Measurements from ENCODE around the gene TMEM170B. TPM values are rescaled to one million over a fixed set of nuclear protein-coding genes. Genes with fewer than 3 reads are reported as not detected.

TMEM170B gene
- total and polyA plus RNA-seq, 2 of the 8 experiments (the other 6 are each of a cell fraction or from before 2014, with no cell fraction given), result 0.80 to 4.3 TPM

DNA sequence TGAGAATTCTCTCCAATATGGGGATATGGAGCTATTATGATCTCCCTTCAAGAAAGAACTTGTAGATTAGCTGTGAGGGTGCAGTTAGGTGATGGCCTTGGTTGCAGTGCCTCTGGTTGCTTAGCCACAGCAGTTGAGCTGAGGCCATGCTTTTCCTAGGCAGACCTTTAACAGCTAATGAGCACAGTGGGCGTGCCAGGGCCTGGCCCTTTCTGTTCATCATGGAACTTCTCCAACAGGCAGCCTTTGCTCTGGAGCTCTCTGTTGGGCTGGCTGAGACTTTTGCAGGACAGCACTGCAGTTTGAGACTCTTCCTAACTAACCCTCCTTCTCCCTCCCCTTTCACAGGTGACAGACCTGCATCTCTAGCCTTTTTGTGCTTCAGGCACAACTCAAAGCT is 39.7 kb upstream of the TMEM170B start:
- H2AFZ ChIP-seq (ENCODE audit: low read length), result no peak overlapping the region
- FAIRE-seq, result no peak
- TF ChIP-seq RBBP5 (IDR thresholded peaks at IDR 0.05; ENCODE audit: borderline replicate concordance, low read depth, low read length) (no peak), RXRA (IDR thresholded peaks at IDR 0.05; ENCODE audit: insufficient read depth, low read depth, low read length) (no peak), CHD2 (IDR thresholded peaks at IDR 0.05; ENCODE audit: low read length) (no peak), CBX8 (IDR thresholded peaks at IDR 0.05; ENCODE audit: borderline replicate concordance, low read depth, low read length) (no peak), SP2 (IDR thresholded peaks at IDR 0.05; ENCODE audit: low read length) (no peak), POLR2A (IDR thresholded peaks at IDR 0.05; ENCODE audit: control extremely low read depth in 1 of 2, low read depth in 2 of 2, low read length in 2 of 2) (no peak), TAF7 (optimal IDR thresholded peaks at IDR 0.05; ENCODE audit: borderline replicate concordance, low read depth, low read length) (no peak), NRF1 (IDR thresholded peaks at IDR 0.05; ENCODE audit: low read depth, low read length) (no peak), MAFK (IDR thresholded peaks at IDR 0.05; ENCODE audit: low read depth, low read length) (no peak), TCF12 (IDR thresholded peaks at IDR 0.05; ENCODE audit: low read depth, low read length) (no peak)
- TF ChIP-seq, protein P1, sequence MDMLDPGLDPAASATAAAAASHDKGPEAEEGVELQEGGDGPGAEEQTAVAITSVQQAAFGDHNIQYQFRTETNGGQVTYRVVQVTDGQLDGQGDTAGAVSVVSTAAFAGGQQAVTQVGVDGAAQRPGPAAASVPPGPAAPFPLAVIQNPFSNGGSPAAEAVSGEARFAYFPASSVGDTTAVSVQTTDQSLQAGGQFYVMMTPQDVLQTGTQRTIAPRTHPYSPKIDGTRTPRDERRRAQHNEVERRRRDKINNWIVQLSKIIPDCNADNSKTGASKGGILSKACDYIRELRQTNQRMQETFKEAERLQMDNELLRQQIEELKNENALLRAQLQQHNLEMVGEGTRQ (IDR thresholded peaks at IDR 0.05; ENCODE audit: low read length), result no peak
- TF ChIP-seq, protein P2, sequence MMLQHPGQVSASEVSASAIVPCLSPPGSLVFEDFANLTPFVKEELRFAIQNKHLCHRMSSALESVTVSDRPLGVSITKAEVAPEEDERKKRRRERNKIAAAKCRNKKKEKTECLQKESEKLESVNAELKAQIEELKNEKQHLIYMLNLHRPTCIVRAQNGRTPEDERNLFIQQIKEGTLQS (IDR thresholded peaks at IDR 0.05; ENCODE audit: insufficient read depth, low read depth, low read length), result no peak

More for the DNA sequence above, 39.7 kb upstream of the TMEM170B start:
- no peak overlapping the region for H3K4me3 ChIP-seq (ENCODE audit: extremely low read depth in 1 of 4, insufficient read depth in 2 of 4, low read depth in 3 of 4, low read length in 4 of 4)
- no peak overlapping the region for H3K4me2 ChIP-seq (ENCODE audit: insufficient read depth in 1 of 2, low read depth in 2 of 2, low read length in 2 of 2)
- no peaks in the 10 kb centered on the region for H3K27me3 ChIP-seq (replicated peaks in 1 of 4; ENCODE audit: control insufficient read depth in 3 of 4, extremely low read depth in 1 of 4, insufficient read depth in 3 of 4, low read length in 3 of 4)
- H4K8ac ChIP-seq (ENCODE audit: extremely low read depth, insufficient read depth, low read length), result no peak overlapping the region
- H3K23ac ChIP-seq (ENCODE audit: insufficient read length), result no peak overlapping the region
- H3K79me2 ChIP-seq (ENCODE audit: control insufficient read depth in 1 of 2, insufficient read depth in 2 of 2, low read length in 2 of 2), result no peaks in the 10 kb centered on the region
- no peak overlapping the region for H2BK15ac ChIP-seq (ENCODE audit: low read length)
- no peak overlapping the region for H4K91ac ChIP-seq (replicated peaks; ENCODE audit: insufficient read length, low read length)
- H3K9ac ChIP-seq (replicated peaks in 1 of 4; ENCODE audit: extremely low read depth in 1 of 4, low read depth in 3 of 4, low read length in 3 of 4), result no peak overlapping the region
- H3K9me3 ChIP-seq (ENCODE audit: insufficient read depth in 2 of 2, low read depth in 1 of 2, low read length in 1 of 2), result no peaks in the 10 kb centered on the region; a peak in 1 of 4 replicates
- no peak overlapping the region for H3K27ac ChIP-seq (ENCODE audit: low read depth, low read length)
- H2BK5ac ChIP-seq (ENCODE audit: low read depth, low read length), result no peak overlapping the region
- H3K79me1 ChIP-seq (ENCODE audit: low read depth, low read length), result no peaks in the 10 kb centered on the region
- peaks cover 0 to 4% (median 2%) of the 10 kb centered on the region in 4 experiments; a peak in 2 of 7 replicates for H3K4me1 ChIP-seq (replicated peaks in 1 of 4; ENCODE audit: control insufficient read depth in 3 of 4, insufficient read depth in 4 of 4, low read length in 3 of 4)
- H3K56ac ChIP-seq (replicated peaks; ENCODE audit: insufficient read length, low read depth, low read length), result no peak overlapping the region
- H4K20me1 ChIP-seq (replicated peaks in 1 of 2; ENCODE audit: control insufficient read depth in 1 of 2, insufficient read depth in 2 of 2, low read length in 2 of 2), result no peaks in the 10 kb centered on the region
- no peaks in the 10 kb centered on the region for H3K36me3 ChIP-seq (ENCODE audit: control insufficient read depth in 2 of 4, insufficient read depth in 4 of 4, low read length in 3 of 4)
- CTCF ChIA-PET (ENCODE audit: partially characterized antibody), result interaction anchor here (0.7 to 7.2 kb wide), 17 partner anchors 9 to 542 kb away, joined by 3 to 82 read pairs (median 6); no protein-coding TSS in a partner anchor
- H3K23me2 ChIP-seq (ENCODE audit: low read depth, low read length), result no peaks in the 10 kb centered on the region
- WGBS, 2 experiments (ENCODE audit: extremely low coverage in 1 of 2, insufficient coverage in 1 of 2, insufficient read length in 1 of 2, insufficient replicate concordance in 2 of 2, low coverage in 1 of 2, low lambda C conversion rate in 2 of 2, missing lambda C conversion rate in 1 of 2), result 80% methylated on average over 1 of the region's 1 CpG; no CpG with 5 or more reads in 1 of the 2 experiments
- H2BK12ac ChIP-seq (ENCODE audit: low read depth, low read length), result no peak overlapping the region; the same call in 1 of the 2 replicates
- POLR2A ChIA-PET (ENCODE audit: partially characterized antibody), result no interaction called here
- no peak overlapping the region for H3K14ac ChIP-seq (ENCODE audit: insufficient read length)
- no peak overlapping the region for H2BK120ac ChIP-seq (replicated peaks; ENCODE audit: low read depth, low read length)
- H2BK20ac ChIP-seq (ENCODE audit: low read length), result no peak overlapping the region
- no peak overlapping the region for H4K5ac ChIP-seq (ENCODE audit: insufficient read length, low read depth, low read length)
- no peak overlapping the region for H3K18ac ChIP-seq (ENCODE audit: extremely low read depth, low read length)
- H3K4ac ChIP-seq (replicated peaks; ENCODE audit: insufficient read length, low read depth, low read length), result no peak overlapping the region
- DNase-seq (ENCODE audit: low read depth in 1 of 2, low spot score in 2 of 2), result no peak
- no peak overlapping the region for H2AK5ac ChIP-seq (ENCODE audit: low read depth, low read length)
